ENCODE measurements around the gene DNAAF5. TPM values are rescaled to one million over a fixed set of nuclear protein-coding genes. Genes with fewer than 3 reads are reported as not detected.

The DNAAF5 gene
- total RNA-seq, 4 donors from 2014 or later: 26.7 to 34.4 (median 29.0) TPM

DNA sequence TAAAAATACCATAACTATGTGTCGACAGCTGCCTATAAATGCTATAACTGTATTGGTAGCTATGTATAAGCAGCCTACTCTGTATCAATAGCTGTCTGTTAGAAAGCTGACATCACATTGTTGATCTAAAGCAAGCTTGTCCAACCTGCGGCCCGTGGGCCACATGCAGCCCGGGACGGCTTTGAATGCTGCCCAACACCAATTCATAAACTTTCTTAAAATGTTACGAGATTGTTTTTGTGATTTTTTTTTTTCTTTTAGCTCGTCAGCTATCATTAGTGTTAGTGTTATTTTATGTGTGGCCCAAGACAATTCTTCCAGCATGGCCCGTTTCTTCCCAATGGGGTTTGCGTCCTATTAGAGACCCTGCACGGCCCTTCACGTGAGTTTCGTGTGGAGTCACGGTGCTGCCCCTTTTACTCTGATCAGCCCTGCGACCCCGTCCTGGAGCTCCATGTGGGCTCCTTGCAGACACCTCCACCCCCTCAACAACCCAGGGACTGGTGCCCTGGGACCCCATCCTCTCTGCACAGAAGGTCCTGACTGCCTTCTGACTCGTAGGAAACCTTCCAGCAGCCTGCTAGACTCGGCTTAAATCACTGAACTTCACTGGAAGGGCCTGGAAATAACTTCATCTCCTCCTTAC lies 5.1 kb downstream of the DNAAF5 start:
- no peak overlapping the region for H3K27ac ChIP-seq

GRCh38 chr7:732094-732541 lies 5.6 kb downstream of the DNAAF5 start:
- Histone ChIP-seq H3K4me1 (peaks cover 19% of the 10 kb centered on the region), H3K36me3 (peaks cover 34% of the 10 kb centered on the region), H3K9me3 (no peaks in the 10 kb centered on the region), H3K27me3 (no peaks in the 10 kb centered on the region), H3K4me3 (no peak overlapping the region), H3K27ac (no peak overlapping the region)
- DNase-seq (ENCODE audit: low spot score in 2 of 2): peak in 1 of 2 donors; percentile 78
- TF ChIP-seq, protein P1, sequence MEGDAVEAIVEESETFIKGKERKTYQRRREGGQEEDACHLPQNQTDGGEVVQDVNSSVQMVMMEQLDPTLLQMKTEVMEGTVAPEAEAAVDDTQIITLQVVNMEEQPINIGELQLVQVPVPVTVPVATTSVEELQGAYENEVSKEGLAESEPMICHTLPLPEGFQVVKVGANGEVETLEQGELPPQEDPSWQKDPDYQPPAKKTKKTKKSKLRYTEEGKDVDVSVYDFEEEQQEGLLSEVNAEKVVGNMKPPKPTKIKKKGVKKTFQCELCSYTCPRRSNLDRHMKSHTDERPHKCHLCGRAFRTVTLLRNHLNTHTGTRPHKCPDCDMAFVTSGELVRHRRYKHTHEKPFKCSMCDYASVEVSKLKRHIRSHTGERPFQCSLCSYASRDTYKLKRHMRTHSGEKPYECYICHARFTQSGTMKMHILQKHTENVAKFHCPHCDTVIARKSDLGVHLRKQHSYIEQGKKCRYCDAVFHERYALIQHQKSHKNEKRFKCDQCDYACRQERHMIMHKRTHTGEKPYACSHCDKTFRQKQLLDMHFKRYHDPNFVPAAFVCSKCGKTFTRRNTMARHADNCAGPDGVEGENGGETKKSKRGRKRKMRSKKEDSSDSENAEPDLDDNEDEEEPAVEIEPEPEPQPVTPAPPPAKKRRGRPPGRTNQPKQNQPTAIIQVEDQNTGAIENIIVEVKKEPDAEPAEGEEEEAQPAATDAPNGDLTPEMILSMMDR (IDR thresholded peaks at IDR 0.05): peak in 1 of 2 donors; percentile 10
- no peak for TF ChIP-seq POLR2AphosphoS5 (IDR thresholded peaks at IDR 0.05)
- 71% methylated on average over 2 of the region's 17 CpGs for WGBS

More for the DNA sequence above, 5.1 kb downstream of the DNAAF5 start:
- Histone ChIP-seq H3K9me3 (no peaks in the 10 kb centered on the region), H3K4me3 (no peak overlapping the region), H3K36me3 (peaks cover 34% of the 10 kb centered on the region), H3K27me3 (no peaks in the 10 kb centered on the region), H3K4me1 (peaks cover 19% of the 10 kb centered on the region)
- TF ChIP-seq, protein P1 (IDR thresholded peaks at IDR 0.05): no peak
- TF ChIP-seq POLR2A (IDR thresholded peaks at IDR 0.05): no peak
- no peak for TF ChIP-seq POLR2AphosphoS5 (IDR thresholded peaks at IDR 0.05)
- no peak for TF ChIP-seq EP300 (IDR thresholded peaks at IDR 0.05)
- 91% methylated on average over 16 of the region's 17 CpGs for WGBS
- DNase-seq (ENCODE audit: low spot score in 2 of 2): peak; percentile 24 to 44

DNA sequence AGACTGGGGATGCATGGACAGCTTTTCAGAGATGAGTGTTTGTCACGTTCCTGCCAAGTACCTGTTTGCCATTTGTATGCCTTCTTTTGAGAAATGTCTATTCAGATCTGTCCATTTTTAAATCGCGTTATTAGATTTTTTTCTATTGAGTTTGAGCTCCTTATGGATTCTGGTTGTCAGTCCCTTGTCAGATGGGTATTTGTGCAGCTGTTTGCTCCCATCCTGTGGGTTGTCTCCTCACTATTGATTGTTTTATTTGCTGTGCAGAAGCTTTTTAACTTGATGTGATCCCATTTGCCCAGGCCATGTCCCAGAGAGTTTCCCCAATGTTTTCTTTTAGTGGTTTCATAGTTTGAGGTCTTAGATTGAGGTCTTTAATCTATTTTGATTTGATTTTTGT lies 6.1 kb downstream of the DNAAF5 start:
- no peak for TF ChIP-seq POLR2A (IDR thresholded peaks at IDR 0.05)
- TF ChIP-seq POLR2AphosphoS5 (IDR thresholded peaks at IDR 0.05): no peak
- TF ChIP-seq EP300 (IDR thresholded peaks at IDR 0.05): no peak
- TF ChIP-seq, protein P1 (IDR thresholded peaks at IDR 0.05): no peak
- Histone ChIP-seq H3K27ac (no peak overlapping the region), H3K4me3 (no peak overlapping the region), H3K9me3 (no peaks in the 10 kb centered on the region), H3K36me3 (peaks cover 34% of the 10 kb centered on the region), H3K4me1 (peaks cover 14% of the 10 kb centered on the region), H3K27me3 (no peaks in the 10 kb centered on the region)
- WGBS: 92% methylated on average over 3 of the region's 3 CpGs
- no peak for DNase-seq (ENCODE audit: low spot score in 2 of 2)

GRCh38 chr7:734214-734613 lies 7.7 kb downstream of the DNAAF5 start:
- TF ChIP-seq EP300 (IDR thresholded peaks at IDR 0.05): no peak
- no peak for TF ChIP-seq POLR2AphosphoS5 (IDR thresholded peaks at IDR 0.05)
- TF ChIP-seq POLR2A (IDR thresholded peaks at IDR 0.05): no peak
- TF ChIP-seq, protein P1 (IDR thresholded peaks at IDR 0.05): no peak
- WGBS: 96% methylated on average over 4 of the region's 4 CpGs
- Histone ChIP-seq H3K27me3 (no peaks in the 10 kb centered on the region), H3K9me3 (no peaks in the 10 kb centered on the region), H3K4me1 (peaks cover 6% of the 10 kb centered on the region), H3K27ac (no peak overlapping the region), H3K36me3 (peaks cover 35% of the 10 kb centered on the region), H3K4me3 (no peak overlapping the region)
- no peak for DNase-seq (ENCODE audit: low spot score in 2 of 2)

GRCh38 chr7:734808-735207 lies 8.3 kb downstream of the DNAAF5 start:
- TF ChIP-seq EP300 (IDR thresholded peaks at IDR 0.05) (no peak), POLR2A (IDR thresholded peaks at IDR 0.05) (no peak)
- 93% methylated on average over 11 of the region's 11 CpGs for WGBS
- H3K9me3 ChIP-seq: no peaks in the 10 kb centered on the region
- no peak overlapping the region for H3K27ac ChIP-seq
- H3K4me3 ChIP-seq: no peak overlapping the region
- peaks cover 32% of the 10 kb centered on the region for H3K36me3 ChIP-seq
- DNase-seq (ENCODE audit: low spot score in 2 of 2): peak in 1 of 2 donors; percentile 17
- peaks cover 6% of the 10 kb centered on the region for H3K4me1 ChIP-seq
- H3K27me3 ChIP-seq: no peaks in the 10 kb centered on the region

Data from suprapubic skin (tissue), 4 donors.